Stimulated activated CD8-positive, alpha-beta memory T cell treated with anti-CD3 and anti-CD28 coated beads, Interleukin-15, amount 100 ng/mL, for 24 hours (primary cell): ENCODE results near the gene ABCC6.
"Not testable (repeated sequence)": the region's sequence is repeated elsewhere in the genome, so short reads cannot be mapped to it uniquely, and the experiment has no call there.

Source experiments
- DNase-seq: peaks from one replicate; pipeline ENCODE4 v3.0.0-alpha.2; 2020; ENCODE audit warnings: low read depth

Gene ABCC6

GRCh38 chr16:16190546-16190945, 32.7 kb downstream of the ABCC6 start:
- DNase-seq, result no peak

- no peak for DNase-seq
Observed at GRCh38 chr16:16189842-16190241, 33.5 kb downstream of the ABCC6 start.

GRCh38 chr16:16188827-16189226, 34.5 kb downstream of the ABCC6 start:
- DNase-seq, result no peak

GRCh38 chr16:16186820-16187219, 36.5 kb downstream of the ABCC6 start:
- DNase-seq, result no peak

GRCh38 chr16:16185095-16185494, 38.2 kb downstream of the ABCC6 start:
- no peak for DNase-seq

- no peak for DNase-seq
Observed at GRCh38 chr16:16184594-16184993, 38.7 kb downstream of the ABCC6 start.

- no peak for DNase-seq
Observed at GRCh38 chr16:16183562-16183961, 39.7 kb downstream of the ABCC6 start.

GRCh38 chr16:16182918-16183317, 40.4 kb downstream of the ABCC6 start:
- no peak for DNase-seq

GRCh38 chr16:16181748-16182147, 41.5 kb downstream of the ABCC6 start:
- DNase-seq, result not testable (repeated sequence)

- no peak for DNase-seq
Observed at GRCh38 chr16:16178455-16179162, 44.7 kb downstream of the ABCC6 start.

- no peak for DNase-seq
Observed at GRCh38 chr16:16176328-16176727, 47.0 kb downstream of the ABCC6 start.

- no peak for DNase-seq
Observed at GRCh38 chr16:16175296-16175695, 48.0 kb downstream of the ABCC6 start.

- DNase-seq, result no peak
Observed at GRCh38 chr16:16172991-16173390, 50.3 kb downstream of the ABCC6 start.

GRCh38 chr16:16171332-16171919, 51.9 kb downstream of the ABCC6 start:
- no peak for DNase-seq

GRCh38 chr16:16169615-16170014, 53.7 kb downstream of the ABCC6 start:
- DNase-seq, result no peak

- no peak for DNase-seq
Observed at GRCh38 chr16:16168431-16168830, 54.9 kb downstream of the ABCC6 start.

- DNase-seq, result no peak
Observed at GRCh38 chr16:16167927-16168326, 55.4 kb downstream of the ABCC6 start.

GRCh38 chr16:16166949-16167348, 56.3 kb downstream of the ABCC6 start:
- no peak for DNase-seq

- no peak for DNase-seq
Observed at GRCh38 chr16:16166085-16166484, 57.2 kb downstream of the ABCC6 start.

- DNase-seq, result no peak
Observed at GRCh38 chr16:16164243-16164642, 59.1 kb downstream of the ABCC6 start.

GRCh38 chr16:16163571-16163970, 59.7 kb downstream of the ABCC6 start:
- no peak for DNase-seq

GRCh38 chr16:16163109-16163508, 60.2 kb downstream of the ABCC6 start:
- no peak for DNase-seq

GRCh38 chr16:16162591-16162990, 60.7 kb downstream of the ABCC6 start:
- DNase-seq, result no peak

GRCh38 chr16:16161840-16162239, 61.5 kb downstream of the ABCC6 start:
- not testable (repeated sequence) for DNase-seq
